Activated CD4-positive, alpha-beta T cell treated with anti-CD3 and anti-CD28 coated beads, Interleukin-2, amount 50 U/mL, for 24 hours (primary cell): ENCODE results near the gene CCDC38.

Experiments
- DNase-seq, 2 donors: peaks; one replicate each; pipeline ENCODE4 v3.0.0-alpha.2; 2020; ENCODE audit warnings: low read depth in 1 of 2, low spot score in 1 of 2

CCDC38 gene

GRCh38 chr12:95962222-95962621, 19.8 kb upstream of the CCDC38 start:
- DNase-seq: no peak

GRCh38 chr12:95960241-95960640, 17.8 kb upstream of the CCDC38 start:
- DNase-seq: no peak

GRCh38 chr12:95959107-95959506, 16.7 kb upstream of the CCDC38 start:
- no peak for DNase-seq

- DNase-seq: no peak
Measured at GRCh38 chr12:95956557-95957145, 14.2 kb upstream of the CCDC38 start.

GRCh38 chr12:95955549-95956159, 13.2 kb upstream of the CCDC38 start:
- no peak for DNase-seq

GRCh38 chr12:95953000-95953399, 10.6 kb upstream of the CCDC38 start:
- DNase-seq: no peak

GRCh38 chr12:95951515-95951914, 9.1 kb upstream of the CCDC38 start:
- no peak for DNase-seq

GRCh38 chr12:95949477-95950206, 7.2 kb upstream of the CCDC38 start:
- no peak for DNase-seq

GRCh38 chr12:95944108-95944704, 1.8 kb upstream of the CCDC38 start:
- no peak for DNase-seq

- DNase-seq: peak; percentile 29 to 41
Measured at GRCh38 chr12:95943330-95943842, 972 bp upstream of the CCDC38 start, which contains the start of gene AMDHD1. Gene AMDHD1 (plus strand): TSS chr12:95943331. CDS start chr12:95943399, 68 bp downstream.

- no peak for DNase-seq
Measured at GRCh38 chr12:95942101-95942523, 302 bp downstream of the CCDC38 start.

GRCh38 chr12:95940514-95940913, 1.9 kb downstream of the CCDC38 start:
- DNase-seq: no peak

- DNase-seq: no peak
Measured at GRCh38 chr12:95922231-95922630, 20.2 kb downstream of the CCDC38 start.

- DNase-seq: no peak
Measured at GRCh38 chr12:95919110-95919509, 23.3 kb downstream of the CCDC38 start.

- DNase-seq: peak in 1 of 2 donors; percentile 38
Measured at GRCh38 chr12:95918194-95918993, 24.0 kb downstream of the CCDC38 start.

GRCh38 chr12:95909871-95910270, 32.5 kb downstream of the CCDC38 start:
- no peak for DNase-seq

GRCh38 chr12:95908573-95908972, 33.8 kb downstream of the CCDC38 start:
- no peak for DNase-seq

- no peak for DNase-seq
Measured at GRCh38 chr12:95898081-95898480, 44.3 kb downstream of the CCDC38 start.

GRCh38 chr12:95896846-95897245, 45.6 kb downstream of the CCDC38 start:
- no peak for DNase-seq

GRCh38 chr12:95890958-95891357, 51.5 kb downstream of the CCDC38 start:
- DNase-seq: no peak

GRCh38 chr12:95887311-95887710, 55.1 kb downstream of the CCDC38 start:
- no peak for DNase-seq
